Measurements from ENCODE around the gene CTR9.

The CTR9 gene

DNA sequence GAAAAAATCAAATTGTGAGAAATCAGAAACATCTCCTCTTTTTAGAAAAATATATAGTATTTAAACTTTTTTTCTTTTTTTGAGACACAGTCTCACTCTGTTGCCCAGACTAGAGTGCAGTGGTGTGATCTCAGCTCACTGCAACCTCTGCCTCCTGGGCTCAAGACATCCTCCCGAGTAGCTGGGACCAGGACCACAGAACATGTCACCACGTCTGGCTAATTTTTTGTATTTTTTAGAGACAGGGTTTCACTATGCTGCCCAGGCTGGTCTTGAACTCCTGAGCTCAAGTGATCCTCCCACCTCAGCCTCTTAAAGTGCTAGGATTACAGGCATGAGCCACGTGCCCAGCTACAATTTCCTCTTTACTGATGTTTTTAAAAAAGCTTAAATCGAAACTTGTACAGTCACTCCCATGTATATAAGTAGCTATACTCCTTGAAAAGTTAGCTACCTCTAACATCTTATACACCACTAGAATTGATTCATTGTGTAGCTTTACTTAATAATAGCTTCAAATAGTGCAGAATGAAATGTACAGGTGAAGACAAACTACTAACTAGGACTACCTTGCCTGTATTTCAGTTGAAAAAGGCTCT lies 47.4 kb downstream of the CTR9 start:
- Histone ChIP-seq H3K9me3 (ENCODE audit: control insufficient read depth, low read length) (no peaks in the 10 kb centered on the region), H3K36me3 (ENCODE audit: control insufficient read depth, insufficient read depth, low read length) (peaks cover 70% of the 10 kb centered on the region), H3K27me3 (ENCODE audit: control insufficient read depth, insufficient read depth, low read length, poor library complexity, severe bottlenecking) (no peaks in the 10 kb centered on the region), H3K4me3 (ENCODE audit: insufficient read depth, low read depth, low read length) (no peak overlapping the region), H3K27ac (ENCODE audit: insufficient read depth, low read depth, low read length, poor library complexity, severe bottlenecking) (no peak overlapping the region), H3K4me1 (ENCODE audit: control insufficient read depth, insufficient read depth, low read length) (no peaks in the 10 kb centered on the region)
- 89 to 91% methylated on average over 4 of the region's 4 CpGs for WGBS, 2 experiments

DNA sequence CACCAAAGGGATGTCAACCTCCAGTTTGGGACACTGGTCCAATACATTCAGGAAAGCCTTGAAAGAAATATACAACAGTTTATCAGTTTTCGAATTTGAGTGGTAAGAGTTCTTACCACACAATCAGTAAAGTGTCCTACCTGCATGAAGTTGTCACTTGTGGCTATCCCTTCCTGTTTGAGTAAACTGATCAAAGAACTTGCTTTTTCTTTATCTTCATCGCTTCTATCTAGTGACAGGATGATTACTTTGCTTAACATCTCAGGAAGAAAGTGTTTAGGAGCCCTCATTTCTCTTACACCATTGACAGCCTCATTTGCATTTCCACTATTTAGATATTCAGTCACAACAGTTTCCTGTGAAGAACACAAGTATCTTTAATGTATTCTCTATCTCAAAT lies 49.2 kb downstream of the CTR9 start:
- 97 to 100% methylated on average over 2 of the region's 2 CpGs for WGBS, 2 experiments
- no peak overlapping the region for H3K4me3 ChIP-seq (ENCODE audit: insufficient read depth, low read depth, low read length)
- peaks cover 89% of the 10 kb centered on the region for H3K36me3 ChIP-seq (ENCODE audit: control insufficient read depth, insufficient read depth, low read length)
- H3K9me3 ChIP-seq (ENCODE audit: control insufficient read depth, low read length), result no peaks in the 10 kb centered on the region
- no peaks in the 10 kb centered on the region for H3K27me3 ChIP-seq (ENCODE audit: control insufficient read depth, insufficient read depth, low read length, poor library complexity, severe bottlenecking)
- H3K27ac ChIP-seq (ENCODE audit: insufficient read depth, low read depth, low read length, poor library complexity, severe bottlenecking), result no peak overlapping the region
- H3K4me1 ChIP-seq (ENCODE audit: control insufficient read depth, insufficient read depth, low read length), result no peaks in the 10 kb centered on the region

- no peak overlapping the region for H3K4me3 ChIP-seq (ENCODE audit: insufficient read depth, low read depth, low read length)
- peaks cover 76% of the 10 kb centered on the region for H3K36me3 ChIP-seq (ENCODE audit: control insufficient read depth, insufficient read depth, low read length)
- H3K27me3 ChIP-seq (ENCODE audit: control insufficient read depth, insufficient read depth, low read length, poor library complexity, severe bottlenecking), result no peaks in the 10 kb centered on the region
- no peak overlapping the region for H3K27ac ChIP-seq (ENCODE audit: insufficient read depth, low read depth, low read length, poor library complexity, severe bottlenecking)
- peaks cover 13% of the 10 kb centered on the region for H3K4me1 ChIP-seq (ENCODE audit: control insufficient read depth, insufficient read depth, low read length)
- WGBS, 2 experiments, result 94 to 96% methylated on average over 6 of the region's 6 CpGs
- H3K9me3 ChIP-seq (ENCODE audit: control insufficient read depth, low read length), result no peaks in the 10 kb centered on the region
Measured at GRCh38 chr11:10803676-10804075, 52.6 kb downstream of the CTR9 start.

DNA sequence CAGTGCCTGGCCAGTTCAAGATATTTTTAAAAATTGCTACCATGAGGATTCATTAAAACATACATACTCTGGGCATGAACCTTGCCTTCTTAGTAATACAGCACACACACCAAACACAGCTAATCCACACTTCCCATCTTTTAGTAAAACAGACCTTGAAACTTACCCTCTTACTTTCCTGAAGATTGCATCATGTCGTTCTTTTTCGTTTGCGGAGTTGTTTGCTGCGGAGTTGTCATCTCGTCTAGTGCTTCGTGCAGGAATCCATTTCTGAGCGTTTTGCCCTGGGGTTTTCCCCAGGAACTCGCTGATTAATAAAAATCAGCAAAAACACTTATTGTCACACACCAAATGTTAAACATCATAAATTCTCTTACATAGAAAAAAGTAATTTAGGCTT lies 54.7 kb downstream of the CTR9 start:
- Histone ChIP-seq H3K4me3 (ENCODE audit: insufficient read depth, low read depth, low read length) (peak overlapping the region; percentile 99), H3K36me3 (ENCODE audit: control insufficient read depth, insufficient read depth, low read length) (peaks cover 57% of the 10 kb centered on the region), H3K4me1 (ENCODE audit: control insufficient read depth, insufficient read depth, low read length) (peaks cover 21% of the 10 kb centered on the region), H3K9me3 (ENCODE audit: control insufficient read depth, low read length) (no peaks in the 10 kb centered on the region), H3K27ac (ENCODE audit: insufficient read depth, low read depth, low read length, poor library complexity, severe bottlenecking) (no peak overlapping the region), H3K27me3 (ENCODE audit: control insufficient read depth, insufficient read depth, low read length, poor library complexity, severe bottlenecking) (no peaks in the 10 kb centered on the region)
- 95 to 97% methylated on average over 8 of the region's 8 CpGs for WGBS, 2 experiments

DNA sequence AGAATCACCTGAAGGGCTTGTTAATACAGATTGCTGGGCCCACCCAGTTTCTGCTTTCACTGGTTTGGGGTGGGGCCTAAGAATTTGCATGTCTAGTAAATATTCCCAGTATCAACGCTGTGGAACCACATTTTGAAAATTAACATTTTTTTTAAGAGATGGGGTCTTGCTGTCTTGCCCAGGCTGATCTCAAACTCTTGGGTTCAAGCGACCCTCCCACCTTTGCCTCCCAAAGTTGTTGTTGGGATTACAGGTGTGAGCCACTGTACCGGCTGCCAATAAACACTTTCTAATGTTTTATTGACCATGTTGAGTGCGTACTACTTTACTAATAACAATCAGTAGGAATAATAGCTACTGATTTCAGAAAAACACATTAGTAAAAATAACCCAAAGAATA lies 55.2 kb downstream of the CTR9 start:
- peaks cover 21% of the 10 kb centered on the region for H3K4me1 ChIP-seq (ENCODE audit: control insufficient read depth, insufficient read depth, low read length)
- H3K36me3 ChIP-seq (ENCODE audit: control insufficient read depth, insufficient read depth, low read length), result peaks cover 52% of the 10 kb centered on the region
- H3K9me3 ChIP-seq (ENCODE audit: control insufficient read depth, low read length), result no peaks in the 10 kb centered on the region
- 95 to 96% methylated on average over 3 to 4 of the region's 4 CpGs for WGBS, 2 experiments
- no peak overlapping the region for H3K27ac ChIP-seq (ENCODE audit: insufficient read depth, low read depth, low read length, poor library complexity, severe bottlenecking)
- no peaks in the 10 kb centered on the region for H3K27me3 ChIP-seq (ENCODE audit: control insufficient read depth, insufficient read depth, low read length, poor library complexity, severe bottlenecking)
- peak overlapping the region; percentile 99 for H3K4me3 ChIP-seq (ENCODE audit: insufficient read depth, low read depth, low read length)

GRCh38 chr11:10807493-10808234 lies 56.6 kb downstream of the CTR9 start:
- WGBS, 2 experiments, result 0 to 1% methylated on average over 39 of the region's 39 CpGs
- Histone ChIP-seq H3K27me3 (ENCODE audit: control insufficient read depth, insufficient read depth, low read length, poor library complexity, severe bottlenecking) (no peaks in the 10 kb centered on the region), H3K4me3 (ENCODE audit: insufficient read depth, low read depth, low read length) (peak overlapping the region; percentile 99), H3K36me3 (ENCODE audit: control insufficient read depth, insufficient read depth, low read length) (peaks cover 38% of the 10 kb centered on the region), H3K27ac (ENCODE audit: insufficient read depth, low read depth, low read length, poor library complexity, severe bottlenecking) (peak overlapping the region; percentile 99), H3K4me1 (ENCODE audit: control insufficient read depth, insufficient read depth, low read length) (peaks cover 21% of the 10 kb centered on the region), H3K9me3 (ENCODE audit: control insufficient read depth, low read length) (no peaks in the 10 kb centered on the region)

DNA sequence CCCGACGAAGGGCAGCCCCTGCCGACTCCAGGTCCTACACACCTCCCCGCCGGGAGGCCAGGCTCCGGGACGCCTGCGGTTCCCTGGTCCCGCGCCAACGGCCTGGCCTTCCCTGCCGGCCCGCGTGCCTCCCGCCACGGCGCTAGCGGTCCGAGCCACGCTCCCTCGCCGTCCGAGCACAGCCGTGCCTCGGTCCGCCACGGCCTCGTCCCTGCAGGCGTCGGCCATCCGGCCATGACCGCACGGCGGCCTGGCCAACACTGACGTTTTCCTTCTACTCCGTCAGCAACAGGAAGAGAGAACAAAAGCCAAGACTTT lies 57.1 kb downstream of the CTR9 start:
- WGBS, 2 experiments, result 0% methylated on average over 36 of the region's 36 CpGs
- peaks cover 21% of the 10 kb centered on the region for H3K4me1 ChIP-seq (ENCODE audit: control insufficient read depth, insufficient read depth, low read length)
- H3K27me3 ChIP-seq (ENCODE audit: control insufficient read depth, insufficient read depth, low read length, poor library complexity, severe bottlenecking), result no peaks in the 10 kb centered on the region
- peaks cover 32% of the 10 kb centered on the region for H3K36me3 ChIP-seq (ENCODE audit: control insufficient read depth, insufficient read depth, low read length)
- H3K9me3 ChIP-seq (ENCODE audit: control insufficient read depth, low read length), result no peaks in the 10 kb centered on the region
- peak overlapping the region; percentile 99 for H3K27ac ChIP-seq (ENCODE audit: insufficient read depth, low read depth, low read length, poor library complexity, severe bottlenecking)
- peak overlapping the region; percentile 99 for H3K4me3 ChIP-seq (ENCODE audit: insufficient read depth, low read depth, low read length)

GRCh38 chr11:10808553-10809372 lies 57.7 kb downstream of the CTR9 start, which contains the start of gene EIF4G2:
TSS of gene EIF4G2 (minus strand) at chr11:10808926.
- 0 to 1% methylated on average over 65 of the region's 65 CpGs for WGBS, 2 experiments
- H3K4me1 ChIP-seq (ENCODE audit: control insufficient read depth, insufficient read depth, low read length), result peaks cover 21% of the 10 kb centered on the region
- H3K4me3 ChIP-seq (ENCODE audit: insufficient read depth, low read depth, low read length), result peak within 1 kb of the TSS; percentile 99

GRCh38 chr11:10809373-10810160 lies 58.5 kb downstream of the CTR9 start:
- Histone ChIP-seq H3K27me3 (ENCODE audit: control insufficient read depth, insufficient read depth, low read length, poor library complexity, severe bottlenecking) (no peaks in the 10 kb centered on the region), H3K4me1 (ENCODE audit: control insufficient read depth, insufficient read depth, low read length) (peaks cover 21% of the 10 kb centered on the region), H3K9me3 (ENCODE audit: control insufficient read depth, low read length) (no peaks in the 10 kb centered on the region), H3K36me3 (ENCODE audit: control insufficient read depth, insufficient read depth, low read length) (peaks cover 19% of the 10 kb centered on the region), H3K27ac (ENCODE audit: insufficient read depth, low read depth, low read length, poor library complexity, severe bottlenecking) (peak overlapping the region; percentile 99), H3K4me3 (ENCODE audit: insufficient read depth, low read depth, low read length) (peak overlapping the region; percentile 99)
- 0% methylated on average over 25 to 26 of the region's 29 CpGs for WGBS, 2 experiments

More at GRCh38 chr11:10808553-10809372, 57.7 kb downstream of the CTR9 start, which contains the start of gene EIF4G2:
- Histone ChIP-seq H3K27ac (ENCODE audit: insufficient read depth, low read depth, low read length, poor library complexity, severe bottlenecking) (peak within 1 kb of the TSS; percentile 99), H3K27me3 (ENCODE audit: control insufficient read depth, insufficient read depth, low read length, poor library complexity, severe bottlenecking) (no peaks in the 10 kb centered on the region), H3K9me3 (ENCODE audit: control insufficient read depth, low read length) (no peaks in the 10 kb centered on the region), H3K36me3 (ENCODE audit: control insufficient read depth, insufficient read depth, low read length) (peaks cover 27% of the 10 kb centered on the region)
